CD4-positive, alpha-beta T cell (primary cell): ENCODE results near the gene LRRC1. TPM values are rescaled to one million over a fixed set of nuclear protein-coding genes. Genes with fewer than 3 reads are reported as not detected.

Source experiments
- ATAC-seq: fragments of 200-7000 bp; cut with Tn5 transposase; one replicate; pipeline ENCODE4 v1.10.0; 2022; ENCODE audit warnings: mild to moderate bottlenecking; ENCODE audit not compliant: poor library complexity
- CTCF ChIA-PET: fragments of 350-600 bp; sonication (Branson Sonifier 250); formaldehyde crosslinking; loops from one replicate; lab custom pipeline; 2021; ENCODE audit warnings: antibody characterized with exemption, inconsistent platforms; lab: Charles Lee
- POLR2A ChIA-PET: fragments of 350-600 bp; sonication (Branson Sonifier 250); formaldehyde crosslinking; loops from one replicate; lab custom pipeline; 2021; ENCODE audit warnings: antibody characterized with exemption, inconsistent platforms; lab: Charles Lee
- DNase-seq, 14 experiments: peaks; one replicate each; pipeline ENCODE4 v3.0.0-alpha.2; 2013 to 2020; ENCODE audit warnings: mixed read lengths in 2 of 14
- H3K27ac ChIP-seq, 2 donors: one replicate each; pipeline versions ENCODE4 v1.5.1 to v1.7.0; 2013; ENCODE audit warnings: low read length in 2 of 2, low read depth in 1 of 2, mild to moderate bottlenecking in 1 of 2
- H3K27me3 ChIP-seq, 2 experiments: 1 replicate in 1 of 2; 2 replicates in 1 of 2; pipeline versions ENCODE4 v1.6.1 to v1.7.0; 2013; ENCODE audit warnings: low read length in 2 of 2, control low read depth in 1 of 2, mild to moderate bottlenecking in 1 of 2, moderate library complexity in 1 of 2; ENCODE audit not compliant: insufficient read depth in 2 of 2, control insufficient read depth in 1 of 2
- H3K36me3 ChIP-seq: one replicate; pipeline ENCODE4 v1.6.1; 2013; ENCODE audit warnings: low read length, control low read depth; ENCODE audit not compliant: insufficient read depth
- H3K4me1 ChIP-seq: one replicate; pipeline ENCODE4 v1.6.1; 2013; ENCODE audit warnings: low read length, control low read depth; ENCODE audit not compliant: insufficient read depth
- H3K4me3 ChIP-seq: one replicate; pipeline ENCODE4 v1.5.1; 2013; ENCODE audit warnings: mild to moderate bottlenecking, low read length, moderate library complexity
- H3K9me3 ChIP-seq, 2 experiments: 1 replicate in 1 of 2; 2 replicates in 1 of 2; pipeline versions ENCODE4 v1.6.1 to v1.7.0; 2013; ENCODE audit warnings: low read length in 2 of 2, mild to moderate bottlenecking in 2 of 2, control low read depth in 1 of 2, moderate library complexity in 1 of 2; ENCODE audit not compliant: control insufficient read depth in 1 of 2, insufficient read depth in 1 of 2
- H3K27ac Mint-ChIP-seq: one replicate; pipeline ENCODE4 v1.8.0; 2020; ENCODE audit warnings: mixed read lengths
- H3K27me3 Mint-ChIP-seq: one replicate; pipeline ENCODE4 v1.8.0; 2021; ENCODE audit warnings: mixed read lengths
- H3K36me3 Mint-ChIP-seq: one replicate; pipeline ENCODE4 v1.8.0; 2021; ENCODE audit warnings: low read depth, mixed read lengths
- H3K4me1 Mint-ChIP-seq: one replicate; pipeline ENCODE4 v1.8.0; 2021; ENCODE audit warnings: low read depth, mixed read lengths
- H3K4me3 Mint-ChIP-seq: one replicate; pipeline ENCODE4 v1.8.0; 2020; ENCODE audit warnings: mild to moderate bottlenecking, mixed read lengths
- H3K9me3 Mint-ChIP-seq: one replicate; pipeline ENCODE4 v1.8.0; 2020; ENCODE audit warnings: mixed read lengths
- CTCF ChIP-seq: fragments of 200-600 bp; IDR thresholded peaks from one replicate; pipeline ENCODE4 v1.8.0; 2022; ENCODE audit warnings: antibody characterized with exemption, mild to moderate bottlenecking
- intact Hi-C, 2 experiments: fragments of 100-400 bp; cut with DNase I in 1 of 2; cut with micrococcal nuclease in 1 of 2; formaldehyde crosslinking; loops; one replicate each; pipeline versions ENCODE4 v1.15.1 to v1.9.0; 2023 to 2025; cut with DNase I, micrococcal nuclease
- total RNA-seq, 174 experiments: library from RNA in 2 of 174; stranded (reverse) in 2 of 174; gene quantifications; one replicate each; pipeline ENCODE4 v1.2.3 and lab custom pipeline; 2021 to 2026

The LRRC1 gene
- total RNA-seq, 2 experiments from 2014 or later, result 0.78 to 1.1 TPM

GRCh38 chr6:53956068-53956711 is 161.4 kb downstream of the LRRC1 start:
- H3K4me3 ChIP-seq, result no peak overlapping the region
- DNase-seq (no peak), ATAC-seq (no peak)
- H3K9me3 ChIP-seq, result no peaks in the 10 kb centered on the region
- no peaks in the 10 kb centered on the region for H3K27me3 Mint-ChIP-seq
- no peaks in the 10 kb centered on the region for H3K36me3 Mint-ChIP-seq
- no peak overlapping the region for H3K27ac ChIP-seq
- TF ChIP-seq CTCF, result no peak
- POLR2A ChIA-PET, result no interaction called here
- H3K9me3 Mint-ChIP-seq, result no peaks in the 10 kb centered on the region
- peaks cover 0 to 3% of the 10 kb centered on the region in 2 experiments for H3K27me3 ChIP-seq
- no peaks in the 10 kb centered on the region for H3K36me3 ChIP-seq
- H3K4me1 Mint-ChIP-seq, result no peaks in the 10 kb centered on the region
- intact Hi-C loops, result no loop called here
- CTCF ChIA-PET, result interaction anchor here (1.6 kb wide), 1 partner anchor 237 kb away, joined by 3 read pairs; no protein-coding TSS in a partner anchor
- H3K4me3 Mint-ChIP-seq, result no peak overlapping the region
- H3K4me1 ChIP-seq, result no peaks in the 10 kb centered on the region
- no peak overlapping the region for H3K27ac Mint-ChIP-seq

- Histone ChIP-seq H3K4me3 (no peak overlapping the region), H3K9me3 (no peaks in the 10 kb centered on the region), H3K27ac (no peak overlapping the region), H3K27me3 (peaks cover 0 to 3% of the 10 kb centered on the region in 2 experiments), H3K4me1 (no peaks in the 10 kb centered on the region), H3K36me3 (no peaks in the 10 kb centered on the region)
- no peak overlapping the region for H3K27ac Mint-ChIP-seq
- ATAC-seq (no peak), DNase-seq (no peak)
- H3K9me3 Mint-ChIP-seq, result no peaks in the 10 kb centered on the region
- no peak for TF ChIP-seq CTCF
- ChIA-PET POLR2A (no interaction called here), CTCF (no interaction called here)
- H3K4me3 Mint-ChIP-seq, result no peak overlapping the region
- H3K36me3 Mint-ChIP-seq, result no peaks in the 10 kb centered on the region
- H3K4me1 Mint-ChIP-seq, result no peaks in the 10 kb centered on the region
- H3K27me3 Mint-ChIP-seq, result no peaks in the 10 kb centered on the region
- intact Hi-C loops, result no loop called here
Measured at GRCh38 chr6:53956804-53957203, 162.0 kb downstream of the LRRC1 start.

GRCh38 chr6:53959717-53960116 is 164.9 kb downstream of the LRRC1 start:
- POLR2A ChIA-PET, result no interaction called here
- no peak overlapping the region for H3K27ac Mint-ChIP-seq
- H3K36me3 Mint-ChIP-seq, result no peaks in the 10 kb centered on the region
- intact Hi-C loops, result no loop called here
- no peaks in the 10 kb centered on the region for H3K36me3 ChIP-seq
- TF ChIP-seq CTCF, result no peak
- no peak overlapping the region for H3K4me3 Mint-ChIP-seq
- no peaks in the 10 kb centered on the region for H3K4me1 Mint-ChIP-seq
- H3K4me1 ChIP-seq, result no peaks in the 10 kb centered on the region
- CTCF ChIA-PET, result no interaction called here
- DNase-seq, result no peak
- no peaks in the 10 kb centered on the region for H3K9me3 ChIP-seq
- no peak overlapping the region for H3K27ac ChIP-seq
- no peak for ATAC-seq
- no peak overlapping the region for H3K4me3 ChIP-seq
- H3K27me3 Mint-ChIP-seq, result no peaks in the 10 kb centered on the region
- peaks cover 0 to 3% of the 10 kb centered on the region in 2 experiments for H3K27me3 ChIP-seq
- no peaks in the 10 kb centered on the region for H3K9me3 Mint-ChIP-seq
